Effector memory CD8-positive, alpha-beta T cell (primary cell): ENCODE data around the gene AQP5.

Experiments
- ATAC-seq: fragments of 150-1000 bp; cut with Tn5 transposase; replicated peaks from 2 replicates; pipeline ENCODE4 v1.10.0; 2021; ENCODE audit warnings: mild to moderate bottlenecking, moderate library complexity
- DNase-seq, 3 experiments: peaks; one replicate each; pipeline ENCODE4 v3.0.0; 2021
- H3K27ac Mint-ChIP-seq, 2 donors: one replicate each; pipeline ENCODE4 v1.8.0; 2022; ENCODE audit warnings: mild to moderate bottlenecking in 2 of 2, mixed read lengths in 2 of 2, moderate library complexity in 2 of 2
- H3K27me3 Mint-ChIP-seq, 2 donors: one replicate each; pipeline ENCODE4 v1.8.0; 2022; ENCODE audit warnings: mixed read lengths in 2 of 2
- H3K36me3 Mint-ChIP-seq: one replicate; pipeline ENCODE4 v1.8.0; 2022; ENCODE audit warnings: mild to moderate bottlenecking, moderate library complexity, mixed read lengths; ENCODE audit not compliant: insufficient read depth
- H3K4me1 Mint-ChIP-seq, 2 donors: one replicate each; pipeline ENCODE4 v1.8.0; 2022; ENCODE audit warnings: low read depth in 2 of 2, mixed read lengths in 2 of 2
- H3K4me3 Mint-ChIP-seq, 2 donors: one replicate each; pipeline ENCODE4 v1.8.0; 2022; ENCODE audit warnings: mild to moderate bottlenecking in 2 of 2, mixed read lengths in 2 of 2, moderate library complexity in 2 of 2
- H3K9me3 Mint-ChIP-seq, 2 donors: one replicate each; pipeline ENCODE4 v1.8.0; 2022; ENCODE audit warnings: mixed read lengths in 2 of 2

Gene AQP5

DNA sequence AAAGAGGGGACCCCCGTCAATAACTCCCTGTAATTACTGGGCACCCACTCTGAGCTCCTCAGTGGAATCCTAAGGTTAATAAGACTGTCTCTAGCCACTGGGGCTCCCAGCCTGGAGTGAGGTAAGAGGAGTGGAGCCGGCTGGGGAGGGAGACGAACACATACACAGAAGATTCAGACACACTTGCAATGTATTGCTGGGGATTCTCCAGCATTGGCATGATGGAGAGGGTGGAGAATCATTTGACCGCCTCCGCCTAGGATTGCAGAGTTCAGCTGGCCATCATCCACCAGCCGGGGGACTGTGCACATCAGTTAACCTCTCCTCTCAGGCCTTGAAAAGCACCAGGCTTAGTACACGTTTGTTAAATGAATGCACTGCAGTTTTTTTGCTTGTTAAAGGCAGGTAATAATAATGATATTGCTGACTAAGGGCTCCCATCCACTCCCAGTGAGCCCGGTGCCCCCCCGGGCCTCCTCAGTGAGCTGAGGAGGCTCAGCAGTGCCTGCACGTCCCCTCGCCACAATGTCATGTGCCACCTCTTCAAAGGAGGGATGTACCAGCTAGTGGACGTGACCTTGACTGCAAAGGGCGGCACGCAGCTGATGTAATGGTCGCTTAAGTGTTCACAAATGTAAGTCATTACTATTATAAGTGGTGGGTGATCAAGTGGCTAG, 37.7 kb upstream of the AQP5 start:
- ATAC-seq: no peak

DNA sequence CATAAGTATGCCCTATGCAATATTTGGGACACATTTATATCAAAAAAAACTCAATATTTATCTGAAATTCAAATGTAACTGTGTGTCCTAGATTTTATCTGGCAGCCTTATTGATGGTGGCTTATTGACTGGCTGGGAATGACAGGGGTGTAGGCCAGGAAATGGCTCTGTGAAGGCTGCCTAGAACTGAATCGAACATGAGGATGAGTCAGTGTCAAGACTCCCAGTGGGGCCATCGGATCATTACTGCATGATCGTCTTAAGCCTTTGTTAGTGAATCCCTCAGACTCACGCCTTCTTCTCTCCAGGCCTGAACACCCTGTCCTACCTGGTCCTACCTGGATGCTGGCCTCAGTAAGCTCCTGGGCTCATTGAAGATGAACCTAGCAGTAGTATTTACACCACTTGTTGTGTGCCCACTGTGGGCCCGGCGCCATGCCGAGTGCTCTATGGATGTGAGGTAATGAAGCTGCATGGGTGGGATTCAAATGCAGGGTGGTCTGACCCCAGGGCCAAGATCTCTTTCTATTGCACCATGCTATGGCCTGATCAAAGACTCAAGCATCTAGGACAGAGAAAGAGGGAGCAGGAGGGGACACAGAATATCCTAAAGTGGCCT, 36.9 kb upstream of the AQP5 start:
- H3K4me1 Mint-ChIP-seq: no peaks in the 10 kb centered on the region
- H3K27me3 Mint-ChIP-seq: peaks cover 3 to 32% of the 10 kb centered on the region in 2 donors
- no peak overlapping the region for H3K27ac Mint-ChIP-seq

More for the DNA sequence above, 37.7 kb upstream of the AQP5 start:
- Mint-ChIP-seq H3K9me3 (no peaks in the 10 kb centered on the region), H3K27ac (no peak overlapping the region), H3K4me1 (no peaks in the 10 kb centered on the region), H3K27me3 (peaks cover 9 to 32% of the 10 kb centered on the region in 2 donors), H3K4me3 (no peak overlapping the region), H3K36me3 (no peaks in the 10 kb centered on the region)
- DNase-seq: no peak

DNA sequence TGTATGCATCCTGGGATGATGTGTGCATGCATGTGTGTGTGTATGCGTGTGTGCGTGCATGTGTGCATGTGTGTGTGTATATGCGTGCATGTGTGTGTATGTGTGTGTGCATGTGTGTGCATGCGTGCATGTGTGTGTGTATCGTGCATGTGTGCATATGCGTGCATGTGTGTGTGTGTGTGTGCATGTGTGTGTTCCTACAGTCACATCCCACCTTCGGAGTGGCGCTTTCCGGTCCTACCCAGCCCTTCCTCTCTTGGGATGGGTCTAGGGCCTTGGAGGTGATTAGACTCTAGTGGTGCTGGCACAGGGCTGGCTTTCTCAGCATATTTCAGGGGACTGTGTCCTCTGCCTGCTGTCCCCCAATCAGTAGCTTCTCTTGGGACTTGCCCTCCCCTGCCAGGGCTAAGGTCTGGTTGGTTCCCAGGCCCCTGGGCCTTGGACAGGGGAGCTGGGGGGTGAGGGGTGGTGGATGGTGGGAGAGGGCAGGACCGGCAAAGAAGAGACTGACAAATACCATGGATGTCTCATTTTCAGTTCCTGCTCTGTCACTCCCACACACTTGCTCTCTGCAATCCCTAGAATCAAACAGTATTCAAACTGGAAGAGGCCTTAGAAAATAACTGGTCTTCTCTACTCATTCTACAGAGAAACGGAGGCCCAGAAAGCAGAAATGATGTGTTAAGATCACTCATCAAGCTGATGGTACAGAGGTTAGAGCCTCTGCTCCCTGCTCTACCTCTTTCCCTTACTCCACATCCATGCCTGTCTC, 36.1 kb upstream of the AQP5 start:
- no peak for DNase-seq
- ATAC-seq: no peak
- Mint-ChIP-seq H3K27ac (no peak overlapping the region), H3K4me1 (no peaks in the 10 kb centered on the region), H3K27me3 (peaks cover 5 to 34% of the 10 kb centered on the region in 2 donors), H3K9me3 (no peaks in the 10 kb centered on the region), H3K4me3 (no peak overlapping the region), H3K36me3 (no peaks in the 10 kb centered on the region)

More for the DNA sequence above, 36.9 kb upstream of the AQP5 start:
- Mint-ChIP-seq H3K9me3 (no peaks in the 10 kb centered on the region), H3K36me3 (no peaks in the 10 kb centered on the region), H3K4me3 (no peak overlapping the region)
- ATAC-seq (no peak), DNase-seq (no peak)

DNA sequence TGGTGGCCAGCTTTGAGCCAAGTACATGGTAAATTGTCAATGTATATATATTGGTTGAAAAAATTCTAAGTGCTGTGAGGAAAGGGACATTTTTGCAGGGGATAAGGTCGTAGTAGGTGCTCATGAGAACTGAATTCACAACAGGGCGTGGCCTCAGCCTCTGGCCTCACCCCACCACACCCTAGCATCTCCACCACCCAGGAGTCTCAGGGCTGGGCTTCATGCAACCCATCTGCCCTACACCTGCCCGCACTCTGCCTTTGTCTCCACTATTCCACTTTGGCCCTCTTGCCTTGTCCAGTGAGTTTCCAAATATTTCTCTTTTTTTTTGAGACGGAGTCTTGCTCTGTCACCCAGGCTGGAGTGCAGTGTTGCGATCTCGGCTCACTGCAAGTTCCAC, 33.2 kb upstream of the AQP5 start:
- Mint-ChIP-seq H3K36me3 (no peaks in the 10 kb centered on the region), H3K27ac (no peak overlapping the region), H3K9me3 (no peaks in the 10 kb centered on the region), H3K27me3 (peaks cover 5 to 20% of the 10 kb centered on the region in 2 donors), H3K4me1 (no peaks in the 10 kb centered on the region), H3K4me3 (no peak overlapping the region)
- ATAC-seq: no peak
- no peak for DNase-seq

DNA sequence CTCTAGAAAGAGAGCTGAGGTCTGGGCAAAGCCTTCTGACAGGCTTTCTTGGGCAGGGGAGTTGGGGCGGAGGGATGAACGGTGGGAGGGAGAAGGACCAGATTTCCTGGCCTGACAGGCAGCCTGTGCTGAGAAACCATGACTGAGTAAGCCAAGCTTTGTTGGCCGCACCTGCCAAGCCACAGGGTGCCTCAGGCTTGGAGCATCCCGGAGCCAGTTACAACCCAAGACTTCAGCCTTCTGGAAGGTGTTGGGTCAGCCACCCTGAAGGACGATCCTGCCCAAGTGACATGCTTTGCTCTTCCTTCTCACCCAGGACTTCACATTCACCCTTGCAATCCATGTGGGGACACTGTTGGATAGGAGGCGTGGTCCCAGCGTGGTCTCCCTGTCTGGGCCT, 32.1 kb upstream of the AQP5 start:
- Mint-ChIP-seq H3K27ac (no peak overlapping the region), H3K4me1 (no peaks in the 10 kb centered on the region), H3K9me3 (no peaks in the 10 kb centered on the region), H3K36me3 (no peaks in the 10 kb centered on the region), H3K27me3 (peaks cover 5 to 20% of the 10 kb centered on the region in 2 donors), H3K4me3 (no peak overlapping the region)
- ATAC-seq (no peak), DNase-seq (no peak)

DNA sequence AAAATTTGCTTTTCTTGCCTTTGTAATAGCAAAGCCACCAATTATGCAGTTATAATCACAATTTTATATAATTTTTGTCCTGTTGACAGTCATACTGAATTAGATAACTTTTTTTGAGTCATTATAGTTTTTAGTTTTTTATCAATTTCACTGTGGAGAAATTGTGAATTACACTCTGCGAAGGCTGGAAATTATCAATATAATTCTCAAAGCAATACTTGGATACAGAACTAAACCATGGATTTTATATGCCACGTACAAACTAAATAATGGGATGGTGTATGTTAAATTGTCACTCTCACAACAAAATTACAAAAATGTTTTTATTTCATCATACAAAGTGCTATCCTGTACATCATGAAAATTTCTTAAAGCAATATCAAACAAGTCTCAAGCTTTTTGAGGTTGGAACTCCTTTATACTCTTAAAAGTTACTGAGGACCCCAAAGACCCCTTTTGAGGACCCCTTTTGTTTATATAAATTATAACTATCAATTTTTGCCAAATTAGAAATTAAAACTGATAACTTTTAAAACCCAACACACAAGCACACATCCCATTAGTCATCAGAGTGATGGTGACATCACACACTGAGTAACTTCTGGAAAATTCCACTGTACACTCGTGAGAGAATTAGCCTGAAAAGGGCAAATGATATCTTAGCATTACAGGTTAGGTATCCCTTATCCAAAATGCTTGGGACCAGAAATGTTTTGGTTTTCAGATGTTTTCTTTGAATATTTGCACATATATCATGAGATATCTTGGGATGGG, 31.0 kb upstream of the AQP5 start:
- ATAC-seq (no peak), DNase-seq (no peak)
- Mint-ChIP-seq H3K4me1 (no peaks in the 10 kb centered on the region), H3K36me3 (no peaks in the 10 kb centered on the region), H3K27ac (no peak overlapping the region), H3K4me3 (no peak overlapping the region), H3K9me3 (no peaks in the 10 kb centered on the region), H3K27me3 (peaks cover 8 to 31% of the 10 kb centered on the region in 2 donors)

DNA sequence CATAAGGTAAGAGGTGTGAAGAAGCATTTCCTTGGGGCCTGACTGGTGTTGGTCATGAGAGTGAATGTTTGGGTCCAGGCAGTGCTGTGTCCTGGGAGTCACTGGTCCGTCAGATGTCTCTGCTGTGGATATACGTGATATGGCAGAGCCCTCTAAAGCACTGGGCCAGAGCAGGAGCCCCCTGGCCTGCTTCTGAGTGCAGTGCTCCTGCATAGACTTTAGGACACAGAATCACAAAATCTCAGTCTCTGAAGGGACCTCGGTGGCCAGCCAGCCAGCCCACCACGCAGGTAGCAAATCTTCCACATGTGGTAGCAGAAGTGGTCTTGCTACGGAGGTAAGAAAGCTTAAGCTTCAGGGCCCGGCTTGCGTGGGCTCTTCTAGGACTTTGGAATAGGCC, 29.6 kb upstream of the AQP5 start:
- no peak overlapping the region for H3K4me3 Mint-ChIP-seq
- ATAC-seq: no peak
- no peaks in the 10 kb centered on the region for H3K4me1 Mint-ChIP-seq
- no peaks in the 10 kb centered on the region for H3K9me3 Mint-ChIP-seq
- peaks cover 11 to 31% of the 10 kb centered on the region in 2 donors for H3K27me3 Mint-ChIP-seq
- no peak for DNase-seq
- H3K36me3 Mint-ChIP-seq: no peaks in the 10 kb centered on the region
- H3K27ac Mint-ChIP-seq: no peak overlapping the region

DNA sequence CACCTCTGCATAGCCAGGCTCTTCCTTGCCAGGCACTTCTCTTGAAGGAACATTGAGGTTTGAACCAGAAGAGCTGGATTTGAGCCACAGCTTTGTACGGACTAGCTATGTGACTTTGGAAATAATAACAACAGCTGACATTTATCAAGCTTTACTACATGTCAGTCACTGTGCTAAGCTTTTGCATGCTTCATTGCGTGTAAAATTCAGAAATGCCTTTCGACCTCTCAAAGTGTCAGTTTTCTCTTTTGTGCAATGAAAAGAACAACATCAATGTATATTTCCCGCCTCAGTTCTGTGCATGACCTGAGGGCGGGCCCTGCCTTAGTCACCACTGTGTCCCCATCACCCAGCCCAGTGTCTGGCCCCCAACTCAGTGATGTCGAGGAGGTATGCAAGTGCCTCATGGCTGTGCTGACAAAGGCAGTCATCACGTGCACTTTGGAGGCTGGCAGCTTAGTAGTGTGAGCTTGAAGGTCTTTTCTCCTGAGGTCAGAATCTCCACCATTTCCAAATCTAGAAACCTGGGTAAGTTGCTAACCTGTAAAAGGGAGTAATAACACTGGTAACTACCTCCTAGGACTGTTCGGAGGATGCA, 29.0 kb upstream of the AQP5 start:
- no peaks in the 10 kb centered on the region for H3K4me1 Mint-ChIP-seq
- H3K4me3 Mint-ChIP-seq: no peak overlapping the region
- ATAC-seq (no peak), DNase-seq (no peak)
- no peaks in the 10 kb centered on the region for H3K9me3 Mint-ChIP-seq
- no peaks in the 10 kb centered on the region for H3K36me3 Mint-ChIP-seq
- H3K27ac Mint-ChIP-seq: no peak overlapping the region
- H3K27me3 Mint-ChIP-seq: peaks cover 11 to 31% of the 10 kb centered on the region in 2 donors

DNA sequence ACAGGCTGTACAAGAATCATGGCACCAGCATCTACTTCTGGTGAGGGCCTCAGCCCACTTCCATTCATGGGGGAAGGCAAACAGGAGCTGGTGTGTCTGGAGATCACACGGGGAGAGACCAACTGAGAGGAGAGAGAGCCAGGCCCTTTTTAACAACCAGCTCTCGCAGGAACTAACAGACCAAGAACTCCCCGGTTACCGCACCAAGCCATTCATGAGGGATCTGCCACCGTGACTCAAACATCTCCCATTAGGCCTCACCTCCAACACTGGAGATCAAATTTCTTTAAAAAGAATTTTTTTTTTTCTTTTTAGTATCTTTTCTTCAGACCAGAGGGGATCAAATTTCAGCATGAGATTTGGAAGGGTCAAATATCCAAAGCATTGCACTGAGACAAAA, 27.9 kb upstream of the AQP5 start:
- no peak for DNase-seq
- peaks cover 11 to 30% of the 10 kb centered on the region in 2 donors for H3K27me3 Mint-ChIP-seq
- H3K27ac Mint-ChIP-seq: no peak overlapping the region
- H3K36me3 Mint-ChIP-seq: no peaks in the 10 kb centered on the region
- H3K4me3 Mint-ChIP-seq: no peak overlapping the region
- H3K4me1 Mint-ChIP-seq: no peaks in the 10 kb centered on the region
- no peak for ATAC-seq
- no peaks in the 10 kb centered on the region for H3K9me3 Mint-ChIP-seq

DNA sequence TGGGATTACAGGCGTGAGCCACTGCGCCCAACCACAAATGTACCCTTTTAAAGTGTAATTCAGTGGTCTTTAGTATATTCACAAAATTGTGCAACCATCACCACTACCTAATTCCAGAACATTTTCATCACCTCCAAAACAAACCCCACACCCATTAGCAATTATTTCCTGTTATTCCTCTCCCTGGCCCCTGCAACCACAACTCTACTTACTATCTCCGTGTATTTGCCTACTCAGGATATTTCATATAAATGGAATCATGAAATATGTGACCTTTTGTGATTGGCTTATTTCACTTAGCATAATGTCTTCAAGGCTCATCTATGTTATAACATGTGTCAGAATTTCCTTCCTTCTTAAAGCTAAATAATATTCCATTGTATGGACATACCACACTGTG, 27.2 kb upstream of the AQP5 start:
- DNase-seq (no peak), ATAC-seq (no peak)
- no peak overlapping the region for H3K27ac Mint-ChIP-seq
- H3K36me3 Mint-ChIP-seq: no peaks in the 10 kb centered on the region
- no peaks in the 10 kb centered on the region for H3K9me3 Mint-ChIP-seq
- H3K4me1 Mint-ChIP-seq: no peaks in the 10 kb centered on the region
- H3K4me3 Mint-ChIP-seq: no peak overlapping the region
- H3K27me3 Mint-ChIP-seq: peaks cover 11 to 23% of the 10 kb centered on the region in 2 donors

DNA sequence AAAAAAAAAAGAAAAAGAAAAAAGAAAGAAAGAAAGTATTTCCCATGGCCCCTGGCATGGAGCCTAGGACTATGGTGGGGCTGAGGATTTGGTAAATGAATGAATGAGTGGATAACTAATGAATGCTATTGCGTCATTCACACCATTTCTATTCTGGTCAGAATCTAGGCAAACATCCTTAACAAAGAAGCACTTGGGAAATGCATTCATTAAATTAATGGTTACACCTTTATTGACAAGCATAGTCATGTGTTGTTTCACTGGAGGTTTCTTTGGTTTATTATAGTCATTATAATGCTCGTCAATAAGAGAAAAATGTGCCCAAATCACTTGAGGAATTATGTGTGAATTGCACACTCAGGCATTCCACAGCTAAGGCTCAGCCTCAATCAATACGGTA, 24.7 kb upstream of the AQP5 start:
- Mint-ChIP-seq H3K27me3 (peaks cover 6 to 16% of the 10 kb centered on the region in 2 donors), H3K27ac (no peak overlapping the region), H3K9me3 (no peaks in the 10 kb centered on the region), H3K36me3 (no peaks in the 10 kb centered on the region), H3K4me1 (no peaks in the 10 kb centered on the region), H3K4me3 (no peak overlapping the region)
- no peak for ATAC-seq
- no peak for DNase-seq

DNA sequence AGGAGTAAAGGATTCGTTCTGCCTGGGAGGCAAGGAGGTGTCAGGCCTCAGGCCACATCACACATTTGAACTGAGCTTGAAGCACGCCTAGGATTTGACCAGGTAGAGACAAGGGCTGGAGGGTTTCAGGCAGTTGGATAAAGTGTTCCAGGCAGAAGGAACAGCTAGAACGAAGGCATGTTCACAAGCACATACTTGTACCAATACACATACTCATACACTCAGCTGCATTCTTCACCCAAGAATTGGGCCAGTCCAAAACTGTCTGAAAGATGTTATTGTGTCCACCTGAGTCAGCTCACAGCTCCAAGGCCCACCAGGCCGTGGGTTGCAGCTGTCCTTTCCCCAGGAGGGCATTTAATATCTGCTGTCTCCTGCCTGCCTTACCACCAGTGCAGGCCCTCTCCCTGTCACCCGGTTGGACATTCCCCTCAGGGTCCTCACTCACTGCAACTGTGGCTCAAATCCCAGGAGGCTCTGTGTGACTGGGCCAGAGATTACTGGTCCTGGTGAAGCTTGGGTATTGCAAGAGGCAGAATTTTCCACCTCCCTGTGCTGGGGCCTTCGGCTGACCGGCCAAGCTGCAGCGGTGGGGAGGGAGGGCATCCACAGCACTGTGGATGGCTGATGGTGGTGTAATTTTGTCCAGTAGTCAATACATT, 23.9 kb upstream of the AQP5 start:
- DNase-seq (no peak), ATAC-seq (no peak)
- Mint-ChIP-seq H3K36me3 (no peaks in the 10 kb centered on the region), H3K9me3 (no peaks in the 10 kb centered on the region), H3K27ac (no peak overlapping the region), H3K4me3 (no peak overlapping the region), H3K27me3 (peaks cover 6 to 16% of the 10 kb centered on the region in 2 donors), H3K4me1 (peaks cover under 1 to 3% of the 10 kb centered on the region in 2 donors)

DNA sequence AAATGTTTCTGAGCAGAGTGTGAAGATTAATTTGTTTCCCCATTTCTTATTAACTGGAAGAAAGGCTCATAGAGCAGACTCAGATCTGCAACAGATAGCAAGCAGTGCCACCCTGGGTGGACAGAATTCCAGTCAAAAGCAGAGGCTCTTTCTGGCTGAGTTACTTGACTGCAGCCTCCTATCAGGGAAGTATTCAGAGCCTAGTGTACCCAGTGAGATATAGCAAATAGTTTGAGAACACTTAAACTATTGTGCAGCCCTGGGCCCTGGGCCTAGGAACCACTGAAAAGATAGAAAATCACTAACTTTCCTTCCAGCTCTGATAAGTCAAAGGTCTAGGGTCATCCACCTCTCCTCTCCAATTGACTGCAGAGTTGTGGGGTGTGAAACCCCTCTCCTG, 22.4 kb upstream of the AQP5 start:
- H3K4me1 Mint-ChIP-seq: peaks cover 3 to 7% of the 10 kb centered on the region in 2 donors
- no peak overlapping the region for H3K27ac Mint-ChIP-seq
- no peaks in the 10 kb centered on the region for H3K9me3 Mint-ChIP-seq
- ATAC-seq (no peak), DNase-seq (no peak)
- H3K27me3 Mint-ChIP-seq: peaks cover 6 to 14% of the 10 kb centered on the region in 2 donors
- H3K4me3 Mint-ChIP-seq: no peak overlapping the region
- no peaks in the 10 kb centered on the region for H3K36me3 Mint-ChIP-seq
